HepG2 (cell line): ENCODE measurements around the gene SLC20A1. TPM values are rescaled to one million over a fixed set of nuclear protein-coding genes. Genes with fewer than 3 reads are reported as not detected.
A peak's percentile ranks its signal among the peaks of the same experiment; 100 is the strongest.

ENCODE experiments used
- AGO2 ChIP-seq: fragments of 200-400 bp; formaldehyde crosslinking; optimal IDR thresholded peaks from 2 replicates; pipeline ENCODE3; 2017; ENCODE audit warnings: mild to moderate bottlenecking, low read depth, low read length, moderate library complexity
- BORCS8-MEF2B ChIP-seq: sonication (generic); formaldehyde crosslinking; IDR thresholded peaks from 2 replicates; pipeline ENCODE4 v1.8.0; 2022; ENCODE audit warnings: mild to moderate bottlenecking, missing genetic modification reagents
- CHD2 ChIP-seq: IDR thresholded peaks from 2 replicates; pipeline ENCODE4 v1.6.1; 2011; ENCODE audit warnings: low read depth, low read length, improper control_type of control experiment
- CTCF ChIP-seq: sonication (generic); formaldehyde crosslinking; IDR thresholded peaks from 2 replicates; pipeline ENCODE4 v1.5.0; 2020; ENCODE audit warnings: mild to moderate bottlenecking, missing genetic modification reagents, moderate library complexity
- FOXJ3 ChIP-seq: sonication (generic); formaldehyde crosslinking; IDR thresholded peaks from 2 replicates; pipeline ENCODE4 v1.4.0; 2020; ENCODE audit warnings: missing genetic modification reagents, mild to moderate bottlenecking, borderline replicate concordance
- KLF11 ChIP-seq: IDR thresholded peaks from 2 replicates; pipeline ENCODE4 v1.6.1; 2016; ENCODE audit warnings: missing compliant biosample characterization
- MAFK ChIP-seq, 2 experiments: IDR thresholded peaks in 1 of 2; conservative IDR thresholded peaks in 1 of 2; 2 replicates each; pipeline ENCODE4 v1.6.1; 2011; ENCODE audit warnings: improper control_type of control experiment in 2 of 2, low read length in 2 of 2
- MTA1 ChIP-seq: sonication (generic); formaldehyde crosslinking; IDR thresholded peaks from 2 replicates; pipeline ENCODE4 v1.4.0; 2020; ENCODE audit warnings: missing genetic modification reagents, mild to moderate bottlenecking, borderline replicate concordance
- NFE2L2 ChIP-seq: fragments of 150-350 bp; IDR thresholded peaks from 2 replicates; pipeline ENCODE4 v1.6.1; 2014; ENCODE audit warnings: low read length
- PHF21A ChIP-seq: sonication (generic); formaldehyde crosslinking; IDR thresholded peaks from 2 replicates; pipeline ENCODE4 v1.5.0; 2020; ENCODE audit warnings: mild to moderate bottlenecking, missing genetic modification reagents
- PITX1 ChIP-seq: sonication (generic); formaldehyde crosslinking; IDR thresholded peaks from 2 replicates; pipeline ENCODE4 v1.5.1; 2020; ENCODE audit warnings: mild to moderate bottlenecking, missing genetic modification reagents
- XRCC5 ChIP-seq: fragments of 200-400 bp; formaldehyde crosslinking; optimal IDR thresholded peaks from 2 replicates; pipeline ENCODE3; 2017; ENCODE audit warnings: mild to moderate bottlenecking, low read length
- YEATS2 ChIP-seq: sonication (generic); formaldehyde crosslinking; IDR thresholded peaks from 2 replicates; pipeline ENCODE4 v1.4.0; 2020; ENCODE audit warnings: missing genetic modification reagents, borderline replicate concordance
- ZNF263 ChIP-seq: sonication (generic); formaldehyde crosslinking; IDR thresholded peaks from 2 replicates; pipeline ENCODE4 v1.4.0; 2020; ENCODE audit warnings: missing genetic modification reagents
- ZNF512B ChIP-seq: sonication (generic); formaldehyde crosslinking; IDR thresholded peaks from 2 replicates; pipeline ENCODE4 v1.5.1; 2020; ENCODE audit warnings: missing genetic modification reagents, mild to moderate bottlenecking, borderline replicate concordance
- ZNF567 ChIP-seq: sonication (generic); formaldehyde crosslinking; IDR thresholded peaks from 2 replicates; pipeline ENCODE4 v1.8.1; 2023; ENCODE audit warnings: mild to moderate bottlenecking, missing genetic modification reagents, borderline replicate concordance
- ZNF589 ChIP-seq: sonication (generic); formaldehyde crosslinking; conservative IDR thresholded peaks from 2 replicates; pipeline ENCODE4 v1.8.0; 2022; ENCODE audit warnings: mild to moderate bottlenecking, moderate library complexity, missing genetic modification reagents
- ZNF616 ChIP-seq: sonication (generic); formaldehyde crosslinking; IDR thresholded peaks from 2 replicates; pipeline ENCODE4 v1.5.0; 2020; ENCODE audit warnings: low read depth, mild to moderate bottlenecking, missing genetic modification reagents
- ZNF724P ChIP-seq: sonication (generic); formaldehyde crosslinking; IDR thresholded peaks from 2 replicates; pipeline ENCODE4 v1.8.0; 2022; ENCODE audit warnings: missing genetic modification reagents, borderline replicate concordance
- ZNF747 ChIP-seq: sonication (generic); formaldehyde crosslinking; IDR thresholded peaks from 2 replicates; pipeline ENCODE4 v1.8.1; 2023; ENCODE audit warnings: missing genetic modification reagents, mild to moderate bottlenecking, borderline replicate concordance
- ZNF790 ChIP-seq: sonication (generic); formaldehyde crosslinking; IDR thresholded peaks from 2 replicates; pipeline ENCODE4 v1.8.0; 2022; ENCODE audit warnings: missing genetic modification reagents, mild to moderate bottlenecking, borderline replicate concordance
- polyA plus RNA-seq, 8 experiments: library from polyadenylated mRNA; depleted of rRNA in 3 of 8; stranded (reverse) in 7 of 8; unstranded in 1 of 8; fragments of >200 nt; fragmentation: Illumina TruSeq in 4 of 8; extraction: Trizol in 4 of 8; gene quantifications; 2 replicates each; pipeline versions ENCODE4 v1.2.1 to v1.2.3, GENCODE V29; 2011 to 2016; ENCODE audit warnings: low read depth in 4 of 8, missing spikeins in 1 of 8, mixed read lengths in 1 of 8; ENCODE audit not compliant: insufficient read depth in 1 of 8
- total RNA-seq, 5 experiments: library from RNA; depleted of rRNA; stranded (reverse); fragments of >200 nt; fragmentation: Illumina TruSeq; extraction: Trizol; gene quantifications; 2 replicates each; pipeline ENCODE4 v1.2.3, GENCODE V29; 2016; ENCODE audit warnings: low read depth in 1 of 5
- TF ChIP-seq, protein P1 (sequence below): sonication (generic); formaldehyde crosslinking; IDR thresholded peaks from 2 replicates; pipeline ENCODE4 v1.8.1; 2023; ENCODE audit warnings: mild to moderate bottlenecking, missing genetic modification reagents
- TF ChIP-seq, protein P2 (sequence below): sonication (generic); formaldehyde crosslinking; IDR thresholded peaks from 2 replicates; pipeline ENCODE4 v1.4.0; 2020; ENCODE audit warnings: mild to moderate bottlenecking, missing genetic modification reagents, borderline replicate concordance

Gene SLC20A1
- total and polyA plus RNA-seq, 2 of the 13 experiments (the other 11 are each of a cell fraction or from before 2014, with no cell fraction given), result 54.0 to 85.9 TPM

- TF ChIP-seq, protein P1, sequence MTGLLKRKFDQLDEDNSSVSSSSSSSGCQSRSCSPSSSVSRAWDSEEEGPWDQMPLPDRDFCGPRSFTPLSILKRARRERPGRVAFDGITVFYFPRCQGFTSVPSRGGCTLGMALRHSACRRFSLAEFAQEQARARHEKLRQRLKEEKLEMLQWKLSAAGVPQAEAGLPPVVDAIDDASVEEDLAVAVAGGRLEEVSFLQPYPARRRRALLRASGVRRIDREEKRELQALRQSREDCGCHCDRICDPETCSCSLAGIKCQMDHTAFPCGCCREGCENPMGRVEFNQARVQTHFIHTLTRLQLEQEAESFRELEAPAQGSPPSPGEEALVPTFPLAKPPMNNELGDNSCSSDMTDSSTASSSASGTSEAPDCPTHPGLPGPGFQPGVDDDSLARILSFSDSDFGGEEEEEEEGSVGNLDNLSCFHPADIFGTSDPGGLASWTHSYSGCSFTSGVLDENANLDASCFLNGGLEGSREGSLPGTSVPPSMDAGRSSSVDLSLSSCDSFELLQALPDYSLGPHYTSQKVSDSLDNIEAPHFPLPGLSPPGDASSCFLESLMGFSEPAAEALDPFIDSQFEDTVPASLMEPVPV, result no peak
- no peak for TF ChIP-seq ZNF616 (CRISPR knock-in tag)
- peak; percentile 18; the same call in 1 of the 2 replicates for TF ChIP-seq PITX1 (CRISPR knock-in tag)
- 0 out of 2 replicates have a peak, but pooled peaks have one; percentile 18 for TF ChIP-seq NFE2L2
- no peak for TF ChIP-seq ZNF747 (CRISPR knock-in tag)
- no peak for TF ChIP-seq KLF11 (CRISPR knock-in tag)
- no peak for TF ChIP-seq MTA1 (CRISPR knock-in tag)
- no peak for TF ChIP-seq AGO2
- TF ChIP-seq ZNF724P (CRISPR knock-in tag), result no peak
- no peak for TF ChIP-seq ZNF790 (CRISPR knock-in tag)
- TF ChIP-seq, protein P2, sequence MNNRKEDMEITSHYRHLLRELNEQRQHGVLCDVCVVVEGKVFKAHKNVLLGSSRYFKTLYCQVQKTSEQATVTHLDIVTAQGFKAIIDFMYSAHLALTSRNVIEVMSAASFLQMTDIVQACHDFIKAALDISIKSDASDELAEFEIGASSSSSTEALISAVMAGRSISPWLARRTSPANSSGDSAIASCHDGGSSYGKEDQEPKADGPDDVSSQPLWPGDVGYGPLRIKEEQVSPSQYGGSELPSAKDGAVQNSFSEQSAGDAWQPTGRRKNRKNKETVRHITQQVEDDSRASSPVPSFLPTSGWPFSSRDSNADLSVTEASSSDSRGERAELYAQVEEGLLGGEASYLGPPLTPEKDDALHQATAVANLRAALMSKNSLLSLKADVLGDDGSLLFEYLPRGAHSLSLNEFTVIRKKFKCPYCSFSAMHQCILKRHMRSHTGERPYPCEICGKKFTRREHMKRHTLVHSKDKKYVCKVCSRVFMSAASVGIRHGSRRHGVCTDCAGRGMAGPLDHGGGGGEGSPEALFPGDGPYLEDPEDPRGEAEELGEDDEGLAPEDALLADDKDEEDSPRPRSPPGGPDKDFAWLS (CRISPR knock-in tag), result no peak
- 0 out of 2 replicates have a peak, but pooled peaks have one; percentile 46 for TF ChIP-seq BORCS8-MEF2B (CRISPR knock-in tag)
- TF ChIP-seq ZNF567 (CRISPR knock-in tag), result no peak
- TF ChIP-seq FOXJ3, result no peak
- peak; percentile 83 for TF ChIP-seq XRCC5
- peak; percentile 87 for TF ChIP-seq CTCF (CRISPR knock-in tag)
- TF ChIP-seq ZNF263, result no peak
- TF ChIP-seq ZNF589 (CRISPR knock-in tag), result no peak
- TF ChIP-seq MAFK (conservative IDR thresholded peaks at IDR 0.05 in 1 of 2, IDR thresholded peaks at IDR 0.05 in 1 of 2; ENCODE audit: low read length in 2 of 2), result no peak
- TF ChIP-seq CHD2, result no peak
- peak; percentile 24; the same call in 1 of the 2 replicates for TF ChIP-seq ZNF512B
- no peak for TF ChIP-seq YEATS2 (CRISPR knock-in tag)
- TF ChIP-seq PHF21A (CRISPR knock-in tag), result no peak
Observed at GRCh38 chr2:112690853-112691401, 45.2 kb downstream of the SLC20A1 start (continued).
